ENCODE data around the gene CCM2L.
"Not testable (repeated sequence)": the region's sequence is repeated elsewhere in the genome, so short reads cannot be mapped to it uniquely, and the experiment has no call there.

CCM2L gene

DNA sequence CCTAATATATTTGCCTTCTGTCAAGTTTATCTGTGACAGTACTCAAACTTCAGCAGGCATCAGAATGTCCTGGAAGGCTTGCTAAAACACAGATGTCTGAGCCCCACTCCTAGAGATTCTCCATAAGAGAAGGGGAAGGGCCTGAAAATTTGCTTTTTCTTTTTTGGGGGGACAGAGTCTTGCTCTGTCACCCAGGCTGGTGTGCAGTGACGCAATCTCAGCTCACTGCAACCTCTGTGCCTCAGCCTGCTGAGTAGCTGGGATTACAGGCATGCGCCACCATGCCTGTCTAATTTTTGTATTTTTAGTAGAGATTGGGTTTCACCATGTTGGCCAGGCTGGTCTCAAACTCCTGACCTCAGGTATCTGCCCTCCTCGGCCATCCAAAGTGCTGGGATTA, 23.5 kb downstream of the CCM2L start:
- H3K4me1 ChIP-seq (ENCODE audit: insufficient read depth, low read length); H3K4me3 ChIP-seq (ENCODE audit: low read depth in 1 of 2, low read length in 2 of 2); H3K36me3 ChIP-seq (ENCODE audit: insufficient read depth, low read length); H3K9ac ChIP-seq (ENCODE audit: low read length); H3K9me3 ChIP-seq (ENCODE audit: low read length); H3K27ac ChIP-seq (ENCODE audit: low read depth, low read length): not testable (repeated sequence)
- peaks cover 0 to 33% of the 10 kb centered on the region in 2 donors for H3K27me3 ChIP-seq (ENCODE audit: control insufficient read depth in 1 of 2, insufficient read depth in 2 of 2, low read length in 2 of 2)

DNA sequence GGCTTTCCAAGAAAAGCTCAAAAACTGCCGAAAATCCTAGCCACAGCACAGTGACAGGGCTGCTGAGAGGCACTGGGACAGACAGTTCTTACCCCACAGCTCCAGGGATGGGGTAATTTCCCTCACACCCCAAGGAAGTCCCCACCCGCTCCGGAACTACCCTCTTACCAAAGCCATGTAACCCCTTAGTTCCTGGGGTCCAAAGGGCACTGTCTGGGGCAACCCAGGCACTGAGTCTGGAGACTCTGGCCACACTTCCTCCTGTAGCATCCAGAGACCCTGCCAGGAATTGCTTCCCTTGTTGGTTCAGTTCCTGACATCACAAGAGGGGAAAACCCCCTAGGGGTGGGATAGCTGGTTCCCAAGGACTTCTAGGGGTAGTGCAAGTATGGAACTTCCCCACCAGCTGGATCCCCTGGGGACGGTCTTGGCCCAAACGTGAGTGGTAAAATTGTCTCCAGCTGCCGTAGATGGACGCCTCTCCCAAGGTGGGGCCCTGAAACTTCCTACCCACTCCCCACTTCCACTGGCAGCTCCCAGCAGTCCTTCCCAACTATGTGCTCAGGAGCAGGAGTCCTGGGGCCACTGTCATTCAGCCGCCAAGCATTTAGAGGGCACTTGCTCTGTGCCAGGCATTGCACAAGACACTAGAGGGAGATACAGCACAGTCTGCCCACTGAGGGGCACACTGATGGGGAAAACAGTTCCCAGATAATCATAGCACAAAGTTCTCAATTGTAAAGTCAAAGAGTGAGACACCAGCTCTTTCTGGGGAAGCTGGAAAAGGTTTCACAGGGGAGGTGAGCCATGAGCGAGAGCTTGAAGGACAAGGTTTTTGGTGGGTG, 24.6 kb downstream of the CCM2L start:
- Histone ChIP-seq H3K9me3 (ENCODE audit: low read length) (no peaks in the 10 kb centered on the region), H3K27me3 (ENCODE audit: control insufficient read depth in 1 of 2, insufficient read depth in 2 of 2, low read length in 2 of 2) (peaks cover 0 to 33% of the 10 kb centered on the region in 2 donors), H3K9ac (ENCODE audit: low read length) (no peak overlapping the region), H3K4me1 (ENCODE audit: insufficient read depth, low read length) (no peaks in the 10 kb centered on the region), H3K27ac (ENCODE audit: low read depth, low read length) (no peak overlapping the region), H3K4me3 (ENCODE audit: low read depth in 1 of 2, low read length in 2 of 2) (no peak overlapping the region), H3K36me3 (ENCODE audit: insufficient read depth, low read length) (no peaks in the 10 kb centered on the region)

DNA sequence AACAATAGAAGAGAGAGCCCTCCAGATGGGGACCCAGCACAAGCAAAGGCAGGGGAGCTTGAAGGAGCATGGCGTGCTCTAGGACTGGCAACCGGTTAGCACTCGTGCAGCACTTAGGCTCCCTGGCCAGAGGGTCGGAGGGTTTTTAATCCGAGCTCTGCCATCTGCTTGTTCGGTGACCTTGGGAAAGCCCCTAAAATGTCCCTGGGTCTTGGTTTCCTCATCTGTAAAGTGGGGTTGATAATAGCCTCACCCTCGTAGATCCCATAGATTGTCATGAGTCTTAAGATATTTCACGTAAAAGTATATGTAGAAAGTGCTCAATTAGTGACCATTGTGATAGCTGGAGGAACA, 25.2 kb downstream of the CCM2L start:
- H3K36me3 ChIP-seq (ENCODE audit: insufficient read depth, low read length) = no peaks in the 10 kb centered on the region
- no peak overlapping the region for H3K27ac ChIP-seq (ENCODE audit: low read depth, low read length)
- H3K4me1 ChIP-seq (ENCODE audit: insufficient read depth, low read length) = no peaks in the 10 kb centered on the region
- no peak overlapping the region for H3K9ac ChIP-seq (ENCODE audit: low read length)
- no peak overlapping the region for H3K4me3 ChIP-seq (ENCODE audit: low read depth in 1 of 2, low read length in 2 of 2)
- H3K27me3 ChIP-seq (ENCODE audit: control insufficient read depth in 1 of 2, insufficient read depth in 2 of 2, low read length in 2 of 2) = peaks cover 0 to 33% of the 10 kb centered on the region in 2 donors
- no peaks in the 10 kb centered on the region for H3K9me3 ChIP-seq (ENCODE audit: low read length)

DNA sequence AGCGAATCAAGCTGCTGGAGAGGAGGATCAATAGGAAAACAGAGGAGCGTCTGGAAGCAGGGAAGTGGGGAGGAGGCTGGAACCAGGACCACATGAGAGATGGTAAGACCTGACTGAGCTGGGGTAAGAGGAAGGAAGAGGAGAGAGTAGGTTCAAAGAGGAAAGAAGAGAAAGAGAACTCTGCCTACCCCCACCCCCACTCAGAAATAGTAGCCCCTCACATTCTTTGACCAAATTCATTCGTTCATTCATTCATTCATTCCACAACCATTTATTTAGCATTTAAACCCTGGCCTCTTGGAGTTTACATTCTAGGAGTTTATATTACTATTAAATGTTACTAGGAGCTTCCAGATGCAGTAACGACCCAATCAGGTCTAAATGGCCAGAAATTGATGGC, 26.0 kb downstream of the CCM2L start:
- H3K27me3 ChIP-seq (ENCODE audit: control insufficient read depth in 1 of 2, insufficient read depth in 2 of 2, low read length in 2 of 2) = peaks cover 0 to 26% of the 10 kb centered on the region in 2 donors

DNA sequence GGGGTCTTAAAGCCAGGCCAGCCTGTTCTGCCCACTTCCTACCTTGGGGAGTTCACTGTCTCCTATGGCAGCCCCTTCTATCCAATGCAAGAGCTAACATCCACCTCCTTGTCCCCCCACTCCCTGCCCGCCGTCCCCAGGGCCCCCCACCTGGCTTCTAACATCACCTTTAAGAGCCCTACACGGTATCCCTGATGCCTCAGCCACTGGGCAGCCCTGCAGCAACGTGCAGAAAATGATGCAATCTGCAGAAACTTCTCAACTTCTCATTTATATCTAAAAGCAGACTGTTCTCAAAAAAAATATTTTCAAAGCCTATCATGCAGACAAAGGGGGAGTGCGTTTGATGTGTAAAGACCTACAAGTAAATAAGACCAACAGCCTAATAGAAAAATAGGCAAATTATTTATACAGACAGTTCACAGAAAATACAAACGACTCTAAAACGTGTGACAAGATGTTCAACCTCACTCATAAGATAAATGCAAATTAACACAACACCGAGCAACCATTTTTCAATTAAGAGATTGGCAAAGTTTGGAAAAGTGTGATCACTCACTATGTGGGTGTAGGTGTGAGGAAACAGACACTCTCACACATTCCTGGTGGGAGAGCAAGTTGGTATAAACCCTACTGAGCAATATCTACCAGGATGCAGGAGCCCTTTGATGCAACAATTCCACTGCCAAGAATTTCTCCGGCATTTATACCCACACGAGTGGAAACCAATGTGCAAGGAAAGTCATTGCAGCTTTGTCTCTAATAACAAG, 26.7 kb downstream of the CCM2L start:
- H3K9ac ChIP-seq (ENCODE audit: low read length) = no peak overlapping the region
- peaks cover 0 to 22% of the 10 kb centered on the region in 2 donors for H3K27me3 ChIP-seq (ENCODE audit: control insufficient read depth in 1 of 2, insufficient read depth in 2 of 2, low read length in 2 of 2)
- no peak overlapping the region for H3K4me3 ChIP-seq (ENCODE audit: low read depth in 1 of 2, low read length in 2 of 2)
- H3K27ac ChIP-seq (ENCODE audit: low read depth, low read length) = no peak overlapping the region
- H3K4me1 ChIP-seq (ENCODE audit: insufficient read depth, low read length) = no peaks in the 10 kb centered on the region
- no peaks in the 10 kb centered on the region for H3K36me3 ChIP-seq (ENCODE audit: insufficient read depth, low read length)
- H3K9me3 ChIP-seq (ENCODE audit: low read length) = no peaks in the 10 kb centered on the region

More for the DNA sequence above, 26.0 kb downstream of the CCM2L start:
- Histone ChIP-seq H3K27ac (ENCODE audit: low read depth, low read length) (no peak overlapping the region), H3K9me3 (ENCODE audit: low read length) (no peaks in the 10 kb centered on the region), H3K4me3 (ENCODE audit: low read depth in 1 of 2, low read length in 2 of 2) (no peak overlapping the region), H3K4me1 (ENCODE audit: insufficient read depth, low read length) (no peaks in the 10 kb centered on the region), H3K9ac (ENCODE audit: low read length) (no peak overlapping the region), H3K36me3 (ENCODE audit: insufficient read depth, low read length) (no peaks in the 10 kb centered on the region)

DNA sequence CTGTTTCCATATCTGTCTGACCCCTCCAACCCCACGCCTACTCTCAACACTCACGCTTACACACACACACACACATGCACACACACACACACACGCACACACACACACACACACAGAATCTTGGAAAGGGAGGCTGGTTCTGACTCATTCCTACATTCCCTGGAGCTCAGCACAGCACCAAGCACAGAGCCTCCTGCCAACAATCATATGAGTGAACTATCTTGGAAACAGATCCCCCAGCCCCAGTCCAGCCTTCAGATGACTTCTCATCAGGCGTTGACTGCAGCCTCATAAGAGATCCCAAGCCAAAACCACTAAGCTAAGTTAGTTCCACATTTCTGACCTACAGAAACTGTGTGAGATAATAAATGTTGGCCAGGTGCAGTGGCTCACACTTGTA, 27.7 kb downstream of the CCM2L start:
- H3K27me3 ChIP-seq (ENCODE audit: control insufficient read depth in 1 of 2, insufficient read depth in 2 of 2, low read length in 2 of 2) = peaks cover 0 to 20% of the 10 kb centered on the region in 2 donors
- H3K9ac ChIP-seq (ENCODE audit: low read length) = no peak overlapping the region
- no peaks in the 10 kb centered on the region for H3K9me3 ChIP-seq (ENCODE audit: low read length)
- no peak overlapping the region for H3K27ac ChIP-seq (ENCODE audit: low read depth, low read length)
- no peaks in the 10 kb centered on the region for H3K4me1 ChIP-seq (ENCODE audit: insufficient read depth, low read length)
- H3K4me3 ChIP-seq (ENCODE audit: low read depth in 1 of 2, low read length in 2 of 2) = no peak overlapping the region
- no peaks in the 10 kb centered on the region for H3K36me3 ChIP-seq (ENCODE audit: insufficient read depth, low read length)

DNA sequence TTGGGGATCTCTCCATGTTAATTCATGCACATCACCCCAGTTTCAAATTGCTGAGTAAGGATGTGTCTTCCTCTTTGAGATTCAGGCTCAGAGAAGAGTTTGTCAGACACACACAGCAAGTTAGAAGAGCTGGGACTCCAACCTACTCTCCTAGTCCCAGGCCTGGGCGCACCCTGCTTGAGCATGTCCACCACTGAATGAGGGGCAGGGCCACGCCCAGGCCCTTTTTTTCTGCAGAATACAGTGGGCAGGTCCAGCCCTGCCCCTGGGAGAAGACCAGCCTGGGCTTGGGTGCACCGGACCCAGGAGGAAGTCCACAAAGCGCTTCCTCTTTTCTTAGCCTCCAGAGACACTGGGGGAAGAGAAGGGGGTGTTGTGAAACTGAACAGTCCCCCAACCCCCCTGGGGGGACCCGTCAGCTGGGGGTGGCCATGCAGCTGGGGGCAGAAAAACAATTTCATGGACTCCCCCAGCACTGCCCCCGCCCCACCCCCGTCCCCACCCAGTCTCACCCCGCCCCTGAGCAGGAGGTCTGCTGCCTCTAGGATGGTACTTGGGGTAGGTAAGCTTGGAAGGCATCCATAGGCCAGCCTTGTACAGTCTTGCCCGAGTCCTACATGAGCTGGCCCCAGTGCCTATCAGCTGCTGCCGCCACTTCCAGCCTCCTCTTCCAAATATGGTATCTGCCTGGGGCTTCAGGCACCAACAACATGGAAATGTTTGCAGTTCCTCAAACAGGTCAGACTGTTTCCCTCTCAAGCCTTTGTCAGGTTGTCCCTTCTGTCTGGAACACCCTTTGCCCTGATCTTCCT, 30.1 kb downstream of the CCM2L start:
- Histone ChIP-seq H3K36me3 (ENCODE audit: insufficient read depth, low read length) (no peaks in the 10 kb centered on the region), H3K27me3 (ENCODE audit: control insufficient read depth in 1 of 2, insufficient read depth in 2 of 2, low read length in 2 of 2) (peaks cover 0 to under 1% of the 10 kb centered on the region in 2 donors), H3K4me1 (ENCODE audit: insufficient read depth, low read length) (no peaks in the 10 kb centered on the region), H3K9me3 (ENCODE audit: low read length) (no peaks in the 10 kb centered on the region), H3K27ac (ENCODE audit: low read depth, low read length) (no peak overlapping the region), H3K9ac (ENCODE audit: low read length) (no peak overlapping the region), H3K4me3 (ENCODE audit: low read depth in 1 of 2, low read length in 2 of 2) (no peak overlapping the region)

DNA sequence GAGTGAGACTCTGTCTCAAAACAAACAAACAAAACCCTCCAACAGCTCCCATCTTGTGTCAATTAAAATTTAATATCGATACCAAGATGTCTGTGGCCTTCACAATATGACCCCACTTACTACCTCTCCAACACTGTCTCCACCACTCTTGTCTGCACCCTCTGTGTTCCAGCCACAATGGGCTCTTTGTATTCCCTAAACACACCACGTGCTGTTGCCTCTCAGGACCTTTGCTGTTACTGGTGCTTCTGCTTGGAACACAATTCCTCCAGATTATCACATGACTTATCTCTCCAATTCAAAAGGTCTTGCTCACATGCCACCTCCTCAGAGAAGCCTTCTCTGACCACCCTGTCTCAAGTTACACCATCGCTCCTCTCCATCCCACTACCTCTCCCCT, 35.8 kb downstream of the CCM2L start:
- Histone ChIP-seq H3K36me3 (ENCODE audit: insufficient read depth, low read length) (no peaks in the 10 kb centered on the region), H3K27ac (ENCODE audit: low read depth, low read length) (no peak overlapping the region), H3K27me3 (ENCODE audit: control insufficient read depth in 1 of 2, insufficient read depth in 2 of 2, low read length in 2 of 2) (peaks cover 5 to 16% of the 10 kb centered on the region in 2 donors), H3K9ac (ENCODE audit: low read length) (no peak overlapping the region), H3K9me3 (ENCODE audit: low read length) (no peaks in the 10 kb centered on the region), H3K4me3 (ENCODE audit: low read depth in 1 of 2, low read length in 2 of 2) (no peak overlapping the region), H3K4me1 (ENCODE audit: insufficient read depth, low read length) (no peaks in the 10 kb centered on the region)

DNA sequence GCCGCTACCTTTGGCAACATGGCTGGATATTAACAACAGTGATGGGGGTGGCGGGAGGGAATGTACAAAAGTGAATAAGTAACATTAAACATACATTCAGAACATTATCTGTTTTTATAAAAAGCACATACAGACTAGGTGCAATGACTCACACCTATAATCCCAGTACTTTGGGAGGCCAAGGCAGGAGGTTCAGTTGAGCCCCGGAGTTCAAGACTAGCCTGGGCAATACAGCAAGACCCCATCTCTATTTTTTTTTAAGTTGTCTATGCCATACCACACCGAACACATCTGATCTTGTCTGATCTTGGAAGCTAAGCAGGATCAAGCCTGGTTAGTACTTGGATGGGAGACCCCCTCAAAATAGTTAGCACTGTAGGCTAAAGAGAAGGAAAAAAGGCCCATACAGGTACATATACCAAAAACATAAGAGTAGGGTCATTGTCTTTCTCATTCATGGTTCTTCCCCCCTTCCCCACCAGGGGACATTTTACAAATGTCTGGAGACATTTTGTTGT, 40.1 kb downstream of the CCM2L start:
- Histone ChIP-seq H3K27ac (ENCODE audit: low read depth, low read length) (no peak overlapping the region), H3K36me3 (ENCODE audit: insufficient read depth, low read length) (no peaks in the 10 kb centered on the region), H3K9ac (ENCODE audit: low read length) (no peak overlapping the region), H3K9me3 (ENCODE audit: low read length) (no peaks in the 10 kb centered on the region), H3K4me1 (ENCODE audit: insufficient read depth, low read length) (no peaks in the 10 kb centered on the region), H3K4me3 (ENCODE audit: low read depth in 1 of 2, low read length in 2 of 2) (no peak overlapping the region), H3K27me3 (ENCODE audit: control insufficient read depth in 1 of 2, insufficient read depth in 2 of 2, low read length in 2 of 2) (peaks cover 17 to 52% of the 10 kb centered on the region in 2 donors)

DNA sequence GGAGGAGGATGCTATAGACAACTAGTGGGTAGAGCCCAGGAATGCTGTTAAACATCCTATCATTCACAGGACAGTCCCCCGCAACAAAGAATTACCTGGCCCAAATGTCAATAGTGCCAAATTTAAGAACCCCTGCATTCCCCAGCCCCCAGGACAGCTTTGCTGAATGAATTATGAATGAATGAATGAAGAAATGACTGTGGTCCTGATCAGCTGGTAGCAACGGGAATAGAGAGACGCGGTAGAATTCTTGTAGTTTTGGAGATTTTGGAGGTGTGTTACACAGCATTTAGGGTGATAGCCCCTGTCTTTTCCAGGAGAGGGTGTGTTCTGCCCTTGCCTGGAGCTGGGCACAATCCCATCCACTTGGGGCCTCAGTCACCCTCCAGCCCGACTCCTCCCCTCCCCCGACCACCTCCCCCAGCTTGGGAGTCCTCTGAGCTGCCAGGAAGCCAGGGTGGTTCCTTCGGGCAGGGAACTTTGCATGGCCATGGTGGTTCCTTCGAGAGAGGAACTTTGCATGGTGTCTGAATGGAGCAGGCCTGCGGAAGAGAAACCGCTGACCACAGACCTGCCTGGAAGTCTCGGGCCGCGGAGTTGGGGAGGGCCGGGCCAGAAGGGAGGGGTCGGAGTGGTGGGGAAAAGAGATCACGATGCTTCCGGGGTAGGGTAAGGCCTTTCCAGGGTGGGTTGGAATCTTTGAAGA, 40.8 kb downstream of the CCM2L start:
- H3K9me3 ChIP-seq (ENCODE audit: low read length) = no peaks in the 10 kb centered on the region
- no peaks in the 10 kb centered on the region for H3K36me3 ChIP-seq (ENCODE audit: insufficient read depth, low read length)
- peaks cover 17 to 52% of the 10 kb centered on the region in 2 donors for H3K27me3 ChIP-seq (ENCODE audit: control insufficient read depth in 1 of 2, insufficient read depth in 2 of 2, low read length in 2 of 2)
- H3K9ac ChIP-seq (ENCODE audit: low read length) = no peak overlapping the region
- no peak overlapping the region for H3K27ac ChIP-seq (ENCODE audit: low read depth, low read length)
- H3K4me3 ChIP-seq (ENCODE audit: low read depth in 1 of 2, low read length in 2 of 2) = no peak overlapping the region
- no peaks in the 10 kb centered on the region for H3K4me1 ChIP-seq (ENCODE audit: insufficient read depth, low read length)
